WTC11 (cell line): ENCODE measurements around the gene OR2AG1. TPM values are rescaled to one million over a fixed set of nuclear protein-coding genes. Genes with fewer than 3 reads are reported as not detected.

Experiments
- ATF1 ChIP-seq: sonication (generic); formaldehyde crosslinking; IDR thresholded peaks from 2 replicates; pipeline ENCODE4 v1.8.1; 2023; ENCODE audit warnings: mild to moderate bottlenecking, moderate library complexity, missing genetic modification reagents
- OVOL2 ChIP-seq: fragments of 250-450 bp; sonication (Bioruptor Pico); IDR thresholded peaks from 2 replicates; pipeline ENCODE4 v1.9.0; 2021; ENCODE audit warnings: mild to moderate bottlenecking, borderline replicate concordance
- total RNA-seq: library from RNA; stranded (reverse); gene quantifications from 3 replicates; pipeline ENCODE4 v1.2.3, GENCODE V29; 2021

Gene OR2AG1
- total RNA-seq, 1 experiment from 2014 or later = not detected

DNA sequence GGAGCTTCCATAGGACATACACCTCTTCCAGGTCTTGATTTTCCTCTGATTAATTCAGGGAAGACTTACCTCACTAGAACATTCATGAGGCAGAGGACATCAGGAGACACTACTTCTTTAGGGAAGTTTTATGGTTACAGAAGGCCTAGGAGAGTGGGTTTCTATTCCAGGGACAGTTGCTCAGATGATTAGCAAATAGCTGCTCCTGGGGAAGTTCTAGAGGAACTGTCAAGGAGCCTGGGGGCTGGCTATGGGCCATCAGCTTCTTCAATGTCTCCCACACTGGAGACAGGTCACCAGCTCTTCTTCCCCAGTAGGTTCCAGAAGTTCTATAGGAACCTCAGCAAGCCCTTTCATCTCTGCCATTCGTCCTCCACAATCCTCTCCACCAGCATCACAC, 51.2 kb downstream of the OR2AG1 start (continued):
- TF ChIP-seq ATF1 (CRISPR knock-in tag) (no peak), OVOL2 (CRISPR knock-in tag) (no peak)

Other genes with a start within 250 kb of the OR2AG1 start
- gene RRP8, start 179.4 kb upstream of the OR2AG1 start, total RNA-seq = 12.5 to 15.0 TPM (median 14.6 TPM) in 3 replicates
- gene ILK, start 179.2 kb upstream of the OR2AG1 start, total RNA-seq = 97.7 to 112 TPM (median 110 TPM) in 3 replicates
- 165 to 186 TPM (median 178 TPM) in 3 replicates for gene TAF10, start 170.8 kb upstream of the OR2AG1 start, total RNA-seq
- gene TPP1, start 163.6 kb upstream of the OR2AG1 start, total RNA-seq = 36.2 to 51.4 TPM (median 44.8 TPM) in 3 replicates
- 11.5 to 14.2 TPM (median 12.6 TPM) in 3 replicates for gene DCHS1, start 127.2 kb upstream of the OR2AG1 start, total RNA-seq
- gene MRPL17, start 99.7 kb upstream of the OR2AG1 start, total RNA-seq = 68.1 to 77.1 TPM (median 70.1 TPM) in 3 replicates
- gene OR2AG2, start 11.0 kb upstream of the OR2AG1 start, total RNA-seq = 0.09 to 0.21 TPM (median 0.17 TPM) in 3 replicates
- 0.07 to 0.27 TPM (median 0.07 TPM) in 3 replicates for gene OR6A2, start 16.7 kb downstream of the OR2AG1 start, total RNA-seq
- not detected in 3 replicates for gene OR10A5, start 62.7 kb downstream of the OR2AG1 start, total RNA-seq
- not detected in 3 replicates for gene OR10A2, start 80.0 kb downstream of the OR2AG1 start, total RNA-seq
- gene OR10A4, start 93.6 kb downstream of the OR2AG1 start, total RNA-seq = not detected in 3 replicates
- 0.16 to 0.26 TPM (median 0.23 TPM) in 3 replicates for gene OR2D2, start 109.5 kb downstream of the OR2AG1 start, total RNA-seq
- gene OR2D3, start 138.0 kb downstream of the OR2AG1 start, total RNA-seq = not detected in 3 replicates
- 13.8 to 15.8 TPM (median 14.1 TPM) in 3 replicates for gene ZNF215, start 143.4 kb downstream of the OR2AG1 start, total RNA-seq
- 3.5 to 4.1 TPM (median 4.0 TPM) in 3 replicates for gene ZNF214, start 237.3 kb downstream of the OR2AG1 start, total RNA-seq
- 0.05 to 0.16 TPM (median 0.07 TPM) in 3 replicates for gene NLRP14, start 237.5 kb downstream of the OR2AG1 start, total RNA-seq